ES-I3 (cell line): ENCODE measurements around the gene MAP1B.

Experiments used
- H3K36me3 ChIP-seq: 2 replicates; pipeline ENCODE4 v1.6.1; 2013; ENCODE audit warnings: mild to moderate bottlenecking, low read length, control low read depth, moderate library complexity; ENCODE audit not compliant: insufficient read depth
- H3K4me1 ChIP-seq: 2 replicates; pipeline ENCODE4 v1.6.1; 2013; ENCODE audit warnings: mild to moderate bottlenecking, control low read depth, low read length; ENCODE audit not compliant: insufficient read depth
- H3K9ac ChIP-seq: 2 replicates; pipeline ENCODE4 v1.6.1; 2013; ENCODE audit warnings: low read depth, mild to moderate bottlenecking, low read length, moderate library complexity
- H3K9me3 ChIP-seq: 2 replicates; pipeline ENCODE4 v1.6.1; 2013; ENCODE audit warnings: mild to moderate bottlenecking, low read length, moderate library complexity; ENCODE audit not compliant: control insufficient read depth, insufficient read depth

MAP1B gene

GRCh38 chr5:72232838-72233237 is 125.6 kb downstream of the MAP1B start:
- peaks cover 5% of the 10 kb centered on the region for H3K36me3 ChIP-seq
- peaks cover 12% of the 10 kb centered on the region; the same call in 1 of the 2 replicates for H3K4me1 ChIP-seq
- H3K9me3 ChIP-seq: no peaks in the 10 kb centered on the region
- H3K9ac ChIP-seq: no peak overlapping the region

- H3K4me1 ChIP-seq: peaks cover 18% of the 10 kb centered on the region
- H3K36me3 ChIP-seq: peaks cover 5% of the 10 kb centered on the region
- no peaks in the 10 kb centered on the region for H3K9me3 ChIP-seq
- H3K9ac ChIP-seq: no peak overlapping the region
Observed at GRCh38 chr5:72233835-72234234, 126.6 kb downstream of the MAP1B start.

- Histone ChIP-seq H3K36me3 (peaks cover 5% of the 10 kb centered on the region), H3K9me3 (no peaks in the 10 kb centered on the region), H3K9ac (no peak overlapping the region), H3K4me1 (peaks cover 23% of the 10 kb centered on the region)
Observed at GRCh38 chr5:72234265-72234700, 127.0 kb downstream of the MAP1B start.

- Histone ChIP-seq H3K4me1 (peaks cover 26% of the 10 kb centered on the region), H3K36me3 (peaks cover 5% of the 10 kb centered on the region), H3K9me3 (no peaks in the 10 kb centered on the region)
Observed at GRCh38 chr5:72234868-72235267, 127.6 kb downstream of the MAP1B start.

GRCh38 chr5:72235725-72236124 is 128.4 kb downstream of the MAP1B start:
- Histone ChIP-seq H3K36me3 (peaks cover 5% of the 10 kb centered on the region), H3K4me1 (peaks cover 26% of the 10 kb centered on the region)

More at GRCh38 chr5:72234868-72235267, 127.6 kb downstream of the MAP1B start:
- H3K9ac ChIP-seq: no peak overlapping the region

GRCh38 chr5:72237415-72237814 is 130.1 kb downstream of the MAP1B start:
- Histone ChIP-seq H3K36me3 (peaks cover 1% of the 10 kb centered on the region), H3K9me3 (no peaks in the 10 kb centered on the region), H3K9ac (no peak overlapping the region), H3K4me1 (peaks cover 26% of the 10 kb centered on the region)

More at GRCh38 chr5:72235725-72236124, 128.4 kb downstream of the MAP1B start:
- Histone ChIP-seq H3K9me3 (no peaks in the 10 kb centered on the region), H3K9ac (no peak overlapping the region)

- no peaks in the 10 kb centered on the region; the same call in 1 of the 2 replicates for H3K36me3 ChIP-seq
- H3K4me1 ChIP-seq: peaks cover 29% of the 10 kb centered on the region
- no peak overlapping the region for H3K9ac ChIP-seq
- H3K9me3 ChIP-seq: no peaks in the 10 kb centered on the region
Observed at GRCh38 chr5:72237879-72238278, 130.6 kb downstream of the MAP1B start.

GRCh38 chr5:72238712-72239445 is 131.6 kb downstream of the MAP1B start:
- H3K36me3 ChIP-seq: no peaks in the 10 kb centered on the region
- no peak overlapping the region for H3K9ac ChIP-seq
- peaks cover 33% of the 10 kb centered on the region for H3K4me1 ChIP-seq
- H3K9me3 ChIP-seq: no peaks in the 10 kb centered on the region

GRCh38 chr5:72241346-72242003 is 134.2 kb downstream of the MAP1B start:
- Histone ChIP-seq H3K9me3 (no peaks in the 10 kb centered on the region), H3K9ac (no peak overlapping the region), H3K4me1 (peaks cover 25% of the 10 kb centered on the region), H3K36me3 (no peaks in the 10 kb centered on the region)

GRCh38 chr5:72242796-72243475 is 135.7 kb downstream of the MAP1B start:
- peaks cover 25% of the 10 kb centered on the region for H3K4me1 ChIP-seq
- H3K36me3 ChIP-seq: no peaks in the 10 kb centered on the region
- no peak overlapping the region for H3K9ac ChIP-seq
- no peaks in the 10 kb centered on the region for H3K9me3 ChIP-seq

GRCh38 chr5:72243706-72244105 is 136.4 kb downstream of the MAP1B start:
- Histone ChIP-seq H3K9me3 (no peaks in the 10 kb centered on the region), H3K9ac (no peak overlapping the region), H3K36me3 (no peaks in the 10 kb centered on the region), H3K4me1 (peaks cover 25% of the 10 kb centered on the region)

GRCh38 chr5:72244862-72245371 is 137.6 kb downstream of the MAP1B start:
- H3K36me3 ChIP-seq: no peaks in the 10 kb centered on the region
- no peaks in the 10 kb centered on the region for H3K9me3 ChIP-seq
- H3K9ac ChIP-seq: no peak overlapping the region
- H3K4me1 ChIP-seq: peaks cover 18% of the 10 kb centered on the region

GRCh38 chr5:72245546-72245945 is 138.3 kb downstream of the MAP1B start:
- Histone ChIP-seq H3K36me3 (no peaks in the 10 kb centered on the region), H3K9ac (no peak overlapping the region), H3K9me3 (no peaks in the 10 kb centered on the region), H3K4me1 (peaks cover 18% of the 10 kb centered on the region)

GRCh38 chr5:72245951-72246532 is 138.8 kb downstream of the MAP1B start:
- H3K9me3 ChIP-seq: no peaks in the 10 kb centered on the region
- peaks cover 18% of the 10 kb centered on the region for H3K4me1 ChIP-seq
- no peaks in the 10 kb centered on the region for H3K36me3 ChIP-seq
- H3K9ac ChIP-seq: no peak overlapping the region
